HPDE6-E6E7 (cell line): ENCODE measurements around the gene SPPL3.

Experiments
- DNase-seq: peaks from one replicate; pipeline ENCODE4 v3.0.0; 2011; ENCODE audit warnings: missing footprints; ENCODE audit errors: extremely low spot score

SPPL3 gene

GRCh38 chr12:120784804-120785203 is 119.4 kb downstream of the SPPL3 start:
- DNase-seq = no peak

- DNase-seq = peak; percentile 55
Measured at GRCh38 chr12:120783197-120783596, 121.0 kb downstream of the SPPL3 start.

GRCh38 chr12:120775862-120776552 is 128.2 kb downstream of the SPPL3 start:
- DNase-seq = no peak

GRCh38 chr12:120774169-120774916 is 129.8 kb downstream of the SPPL3 start:
- no peak for DNase-seq

- DNase-seq = no peak
Measured at GRCh38 chr12:120771097-120771496, 133.1 kb downstream of the SPPL3 start.

GRCh38 chr12:120767071-120768024 is 136.8 kb downstream of the SPPL3 start:
- DNase-seq = no peak

- no peak for DNase-seq
Measured at GRCh38 chr12:120766566-120766965, 137.6 kb downstream of the SPPL3 start.

- DNase-seq = no peak
Measured at GRCh38 chr12:120764816-120765215, 139.3 kb downstream of the SPPL3 start.

- DNase-seq = no peak
Measured at GRCh38 chr12:120763250-120763649, 140.9 kb downstream of the SPPL3 start.

GRCh38 chr12:120762086-120762485 is 142.1 kb downstream of the SPPL3 start:
- no peak for DNase-seq

- DNase-seq = peak; percentile 75
Measured at GRCh38 chr12:120761519-120761934, 142.6 kb downstream of the SPPL3 start.

- DNase-seq = no peak
Measured at GRCh38 chr12:120760349-120761254, 143.6 kb downstream of the SPPL3 start.

GRCh38 chr12:120759591-120760348 is 144.4 kb downstream of the SPPL3 start:
- no peak for DNase-seq

GRCh38 chr12:120758798-120759590 is 145.2 kb downstream of the SPPL3 start:
- DNase-seq = no peak

- DNase-seq = no peak
Measured at GRCh38 chr12:120757949-120758348, 146.2 kb downstream of the SPPL3 start.

- DNase-seq = no peak
Measured at GRCh38 chr12:120757226-120757742, 146.9 kb downstream of the SPPL3 start.

- no peak for DNase-seq
Measured at GRCh38 chr12:120755269-120755668, 148.9 kb downstream of the SPPL3 start.

GRCh38 chr12:120754792-120755191 is 149.4 kb downstream of the SPPL3 start:
- DNase-seq = no peak

GRCh38 chr12:120751389-120751788 is 152.8 kb downstream of the SPPL3 start:
- DNase-seq = no peak
